ENCODE measurements around the gene RPRD1B.
"Not testable (repeated sequence)": the region's sequence is repeated elsewhere in the genome, so short reads cannot be mapped to it uniquely, and the experiment has no call there.

The RPRD1B gene

DNA sequence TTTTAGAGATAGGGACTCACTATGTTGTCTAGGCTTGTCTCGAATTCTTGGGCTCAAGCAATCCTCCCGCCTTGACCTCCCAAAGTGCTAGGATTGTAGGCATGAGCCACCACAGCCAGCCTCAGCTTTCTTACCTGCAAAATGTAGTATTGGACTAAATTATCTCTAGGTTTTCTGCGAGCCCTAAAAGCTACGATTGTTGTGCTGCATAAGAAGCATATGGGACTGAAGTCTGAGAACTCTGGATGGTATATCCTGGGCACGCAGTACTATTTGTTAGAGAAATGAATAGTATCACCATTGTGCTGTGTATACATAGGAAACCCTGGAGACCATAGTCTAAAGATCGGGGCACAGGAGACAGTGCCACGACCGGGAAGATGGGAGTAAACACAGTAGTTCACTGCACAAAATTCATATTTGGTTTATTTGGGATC is 60.1 kb downstream of the RPRD1B start:
- in situ Hi-C loops (cut with MboI; ENCODE audit: low sequenced_read_pairs), result no loop called here

GRCh38 chr20:38094373-38094891 is 60.9 kb downstream of the RPRD1B start:
- in situ Hi-C loops (cut with MboI; ENCODE audit: low sequenced_read_pairs), result no loop called here

GRCh38 chr20:38095017-38095686 is 61.6 kb downstream of the RPRD1B start:
- in situ Hi-C loops (cut with MboI; ENCODE audit: low sequenced_read_pairs), result no loop called here

- in situ Hi-C loops (cut with MboI; ENCODE audit: low sequenced_read_pairs), result no loop called here
Measured at GRCh38 chr20:38098952-38099351, 65.4 kb downstream of the RPRD1B start.

DNA sequence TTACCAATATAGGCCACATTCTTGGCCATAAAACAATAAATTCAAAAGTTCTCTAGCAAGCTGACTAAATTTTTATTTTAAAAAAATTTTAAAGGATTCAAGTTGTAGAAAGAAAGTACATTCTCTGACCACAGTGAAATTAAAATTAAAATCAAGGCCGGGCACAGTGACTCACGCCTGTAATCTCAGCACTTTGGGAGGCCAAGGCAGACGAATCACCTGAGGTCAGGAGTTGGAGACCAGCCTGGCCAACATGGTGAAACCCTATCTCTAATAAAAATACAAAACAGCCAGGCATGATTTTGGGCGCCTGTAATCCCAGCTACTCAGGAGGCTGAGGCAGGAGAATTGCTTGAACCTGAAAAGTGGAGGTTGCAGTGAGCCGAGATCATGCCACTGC is 68.7 kb downstream of the RPRD1B start:
- in situ Hi-C loops (cut with MboI; ENCODE audit: low sequenced_read_pairs), result not testable (repeated sequence)

GRCh38 chr20:38104285-38104684 is 70.7 kb downstream of the RPRD1B start:
- in situ Hi-C loops (cut with MboI; ENCODE audit: low sequenced_read_pairs), result no loop called here

DNA sequence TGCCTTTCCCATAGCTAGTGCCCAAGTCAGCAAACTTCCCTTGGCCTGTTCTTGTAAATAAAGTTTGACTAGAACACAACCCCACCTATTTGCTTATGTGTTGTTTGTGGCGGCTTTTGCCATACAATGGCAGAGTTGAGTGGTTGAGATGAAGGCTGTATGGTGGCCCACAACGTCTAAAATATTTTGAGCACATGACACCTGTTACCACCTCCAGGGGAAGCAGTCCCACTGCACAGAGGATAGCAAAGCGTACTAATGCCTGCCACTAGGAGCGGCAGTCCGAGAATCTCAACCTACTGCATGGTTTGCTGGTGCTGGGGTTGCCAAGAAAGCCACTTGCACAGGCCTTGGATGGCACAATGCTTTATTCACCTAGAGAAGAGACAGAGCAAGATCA is 72.9 kb downstream of the RPRD1B start:
- in situ Hi-C loops (cut with MboI; ENCODE audit: low sequenced_read_pairs), result no loop called here

GRCh38 chr20:38107386-38107785 is 73.8 kb downstream of the RPRD1B start:
- in situ Hi-C loops (cut with MboI; ENCODE audit: low sequenced_read_pairs), result not testable (repeated sequence)

GRCh38 chr20:38107916-38108315 is 74.4 kb downstream of the RPRD1B start:
- in situ Hi-C loops (cut with MboI; ENCODE audit: low sequenced_read_pairs), result not testable (repeated sequence)

GRCh38 chr20:38108438-38108985 is 75.0 kb downstream of the RPRD1B start:
- in situ Hi-C loops (cut with MboI; ENCODE audit: low sequenced_read_pairs), result no loop called here

DNA sequence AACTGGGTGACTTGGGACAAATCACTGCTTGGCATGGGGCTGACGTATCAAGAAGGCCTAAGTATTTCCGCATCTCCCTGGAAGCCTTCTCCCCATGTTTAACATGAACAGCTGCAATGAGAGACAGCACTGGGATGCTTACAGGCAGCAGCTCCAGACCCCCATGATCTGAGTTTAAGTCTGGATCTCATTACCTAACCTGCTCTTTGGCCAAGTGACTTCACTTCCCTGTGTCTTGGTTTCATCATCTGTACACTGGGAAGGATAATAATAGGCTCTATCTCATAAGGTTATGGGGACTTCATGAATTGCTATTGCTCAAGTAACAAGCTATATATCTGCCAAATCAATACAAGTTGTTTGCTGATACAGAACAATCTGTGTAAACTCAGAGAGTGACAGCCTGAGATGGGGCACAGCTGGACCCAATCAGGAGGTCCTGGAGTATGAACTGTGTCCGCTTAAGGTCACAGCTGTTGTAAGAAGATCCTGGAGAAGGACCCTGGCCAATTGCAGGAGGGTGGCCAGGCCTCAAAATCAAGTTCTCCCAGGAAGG is 75.5 kb downstream of the RPRD1B start:
- in situ Hi-C loops (cut with MboI; ENCODE audit: low sequenced_read_pairs), result no loop called here

DNA sequence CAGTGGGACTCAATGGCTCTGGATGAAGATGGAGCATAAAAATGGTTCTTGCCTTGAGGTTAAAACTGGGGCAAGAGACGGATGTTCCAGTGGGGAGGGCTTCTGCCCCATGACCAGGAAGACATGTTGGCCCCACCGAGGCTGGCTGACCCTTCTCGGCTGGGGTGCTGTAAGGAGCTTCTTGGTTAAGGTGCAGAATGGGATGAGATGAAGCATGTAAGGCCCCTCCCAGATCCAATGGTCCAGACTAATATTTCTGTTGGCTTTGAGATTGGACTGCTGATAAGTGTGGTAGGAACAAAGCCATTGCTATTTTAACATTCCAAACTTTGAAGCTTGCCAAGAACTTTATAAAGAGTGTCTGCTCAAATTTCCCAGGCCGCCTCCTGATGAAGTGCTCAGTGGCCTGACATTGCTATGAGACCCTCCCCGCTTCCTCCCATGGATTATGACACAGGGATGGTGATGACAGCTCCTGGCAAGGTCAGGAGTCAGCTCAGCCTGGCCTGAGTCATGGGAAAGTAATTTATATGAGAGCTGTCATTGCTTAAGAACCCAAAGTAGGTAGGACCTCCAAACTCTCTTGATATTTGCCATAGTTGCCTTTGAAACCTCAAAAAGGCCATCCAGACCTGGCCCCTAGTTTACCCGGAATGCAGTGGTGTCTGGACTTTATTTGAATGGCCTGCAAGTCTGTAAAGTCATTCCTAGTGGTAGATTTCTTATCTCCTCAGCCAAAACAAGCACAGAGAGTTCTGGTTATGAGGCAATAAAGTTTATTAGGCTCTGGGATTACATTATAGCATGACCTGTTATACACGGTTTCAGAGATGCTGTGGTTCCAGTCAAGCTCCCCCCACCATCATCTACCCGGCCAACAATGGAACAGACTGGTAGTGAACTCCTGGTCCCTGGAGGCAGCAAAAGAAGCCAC is 76.3 kb downstream of the RPRD1B start:
- in situ Hi-C loops (cut with MboI; ENCODE audit: low sequenced_read_pairs), result no loop called here

GRCh38 chr20:38110525-38111178 is 77.1 kb downstream of the RPRD1B start:
- in situ Hi-C loops (cut with MboI; ENCODE audit: low sequenced_read_pairs), result no loop called here

DNA sequence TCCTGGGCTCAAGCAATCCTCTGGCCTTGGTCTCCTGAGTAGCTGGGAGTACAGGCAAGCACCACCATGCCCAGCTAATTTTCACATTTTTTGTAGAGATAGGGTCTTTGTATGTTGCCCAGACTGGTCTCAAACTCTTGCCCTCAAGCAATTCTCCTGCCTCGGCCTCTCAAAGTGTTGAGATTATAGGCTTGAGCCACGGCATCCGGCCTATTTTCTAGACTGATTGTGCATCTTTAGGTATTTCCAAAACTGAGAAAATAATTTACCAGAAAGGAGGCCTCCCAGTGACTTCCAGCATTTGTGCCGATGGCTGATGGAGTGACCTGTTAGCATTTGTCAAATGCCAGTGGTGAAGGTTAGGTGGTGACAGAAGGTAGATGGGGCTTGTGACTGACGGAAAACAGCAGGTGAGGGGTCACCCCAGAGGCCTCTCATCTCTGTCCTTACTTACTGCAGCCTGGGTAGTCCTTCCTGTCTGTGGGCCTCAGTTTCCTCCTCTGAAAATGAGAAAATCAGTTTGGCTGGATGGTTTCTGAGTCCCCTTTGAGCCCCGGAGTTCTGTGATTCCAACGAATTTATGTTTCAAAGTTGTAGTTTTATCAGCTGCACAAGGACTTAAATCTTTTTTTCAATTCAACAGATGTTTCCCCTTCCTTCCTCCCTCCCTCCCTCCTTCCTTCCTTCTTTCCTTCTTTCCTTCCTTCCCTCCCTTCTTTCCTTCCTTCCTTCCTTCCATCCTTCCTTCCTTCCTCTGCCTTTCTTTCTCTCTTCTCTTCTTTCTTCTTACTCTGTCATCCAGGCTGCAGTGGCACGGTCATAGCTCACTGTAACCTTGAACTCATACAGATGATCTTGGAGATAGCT is 78.1 kb downstream of the RPRD1B start:
- in situ Hi-C loops (cut with MboI; ENCODE audit: low sequenced_read_pairs), result no loop called here

GRCh38 chr20:38112261-38112929 is 78.8 kb downstream of the RPRD1B start:
- in situ Hi-C loops (cut with MboI; ENCODE audit: low sequenced_read_pairs), result no loop called here

- in situ Hi-C loops (cut with MboI; ENCODE audit: low sequenced_read_pairs), result no loop called here
Measured at GRCh38 chr20:38112930-38113294, 79.4 kb downstream of the RPRD1B start.

DNA sequence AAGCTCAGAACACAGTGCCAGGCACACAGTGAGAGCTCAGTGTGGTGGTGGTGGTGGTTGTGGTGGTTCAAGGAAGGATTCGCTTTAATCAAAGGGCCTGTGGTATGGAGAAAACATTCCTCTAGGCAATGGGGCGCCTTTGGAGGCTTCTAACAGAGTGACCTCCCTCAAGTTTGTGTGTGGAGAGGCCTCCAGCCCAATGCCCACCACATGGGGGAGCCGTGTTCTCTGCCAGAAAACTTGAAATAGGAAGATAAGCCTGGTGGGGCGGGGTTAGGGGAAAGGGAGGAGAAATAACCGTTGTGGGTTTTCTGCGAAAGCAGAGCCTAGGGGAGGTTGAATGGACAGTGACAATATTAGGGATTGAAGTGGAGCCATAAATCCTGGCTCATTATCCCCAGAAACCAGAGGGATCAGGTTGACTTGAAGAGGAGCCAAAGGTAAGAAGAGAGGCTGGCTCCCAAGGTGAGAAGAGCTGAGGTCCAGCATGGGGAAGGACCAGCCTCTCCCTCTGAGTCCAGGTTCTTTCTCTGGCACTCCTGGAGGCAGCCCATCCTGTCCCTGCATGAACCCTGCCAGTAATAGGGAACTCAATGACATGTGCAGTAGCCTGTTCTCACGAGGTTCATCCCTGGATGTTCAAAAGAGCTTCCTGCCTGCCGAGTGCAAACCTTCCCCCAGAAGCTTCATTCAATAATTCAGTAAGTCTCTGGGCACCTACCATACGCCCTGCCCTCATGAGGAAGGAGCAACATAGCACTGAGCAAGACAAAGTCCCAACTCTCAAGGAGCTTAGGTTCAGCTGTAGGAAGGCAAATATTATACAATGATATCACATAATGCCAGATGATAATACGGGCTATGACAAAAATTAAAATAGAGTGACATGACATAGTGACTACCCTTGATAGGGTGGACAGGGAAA is 80.1 kb downstream of the RPRD1B start:
- in situ Hi-C loops (cut with MboI; ENCODE audit: low sequenced_read_pairs), result no loop called here

- in situ Hi-C loops (cut with MboI; ENCODE audit: low sequenced_read_pairs), result no loop called here
Measured at GRCh38 chr20:38114353-38114791, 80.8 kb downstream of the RPRD1B start.

Data from HL-60/S4 treated with phorbol 12-myristate 13-acetate at 8.2 ng/mL for 4 days and 3 days (cell line).